Suprapubic skin (tissue), 4 donors: Measurements from ENCODE around the gene DOC2A. TPM values are rescaled to one million over a fixed set of nuclear protein-coding genes. Genes with fewer than 3 reads are reported as not detected.

Experiments used
- DNase-seq, 2 donors: peaks; one replicate each; pipeline ENCODE4 v3.0.0-alpha.2; 2019; ENCODE audit warnings: low spot score in 2 of 2
- H3K27ac ChIP-seq: fragments of 200-600 bp; sonication (generic); one replicate; pipeline ENCODE4 v1.5.1; 2019
- H3K27me3 ChIP-seq: fragments of 200-600 bp; sonication (generic); one replicate; pipeline ENCODE4 v1.5.1; 2019
- H3K36me3 ChIP-seq: fragments of 200-600 bp; sonication (generic); one replicate; pipeline ENCODE4 v1.5.1; 2019
- H3K4me1 ChIP-seq: fragments of 200-600 bp; sonication (generic); one replicate; pipeline ENCODE4 v1.5.1; 2019
- H3K4me3 ChIP-seq: fragments of 200-600 bp; sonication (generic); one replicate; pipeline ENCODE4 v1.5.1; 2019; ENCODE audit warnings: mild to moderate bottlenecking
- H3K9me3 ChIP-seq: fragments of 200-600 bp; sonication (generic); one replicate; pipeline ENCODE4 v1.5.1; 2019
- EP300 ChIP-seq: sonication (generic); formaldehyde crosslinking; IDR thresholded peaks from one replicate; pipeline ENCODE4 v1.6.1; 2017; ENCODE audit warnings: antibody characterized with exemption
- POLR2A ChIP-seq, 2 donors: fragments of 450-650 bp; IDR thresholded peaks; one replicate each; pipeline ENCODE4 v1.6.1; 2017; ENCODE audit warnings: antibody characterized with exemption in 2 of 2, mild to moderate bottlenecking in 2 of 2, moderate library complexity in 2 of 2
- POLR2AphosphoS5 ChIP-seq, 3 donors: sonication (generic); formaldehyde crosslinking; IDR thresholded peaks; one replicate each; pipeline ENCODE4 v1.6.1; 2017; ENCODE audit warnings: antibody characterized with exemption in 3 of 3
- WGBS: methylation state at CpG from one replicate; pipeline ENCODE4 v1.1.5; 2018; 5-methylcytosine and 5-hydroxymethylcytosine counted together
- total RNA-seq, 4 donors: library from RNA; depleted of rRNA; stranded (reverse); fragments of >200 nt; gene quantifications; one replicate each; pipeline ENCODE4 v1.1.0, GENCODE V29; 2016
- TF ChIP-seq, protein P1 (sequence below), 2 donors: fragments of 200-600 bp in 1 of 2; fragments of 450-650 bp in 1 of 2; sonication (generic) in 1 of 2; IDR thresholded peaks; one replicate each; pipeline ENCODE4 v1.5.1; 2016 to 2019; ENCODE audit warnings: antibody characterized with exemption in 2 of 2, mild to moderate bottlenecking in 1 of 2, moderate library complexity in 1 of 2

Gene DOC2A
- total RNA-seq, 4 donors from 2014 or later: 0.42 TPM; not detected in 3

DNA sequence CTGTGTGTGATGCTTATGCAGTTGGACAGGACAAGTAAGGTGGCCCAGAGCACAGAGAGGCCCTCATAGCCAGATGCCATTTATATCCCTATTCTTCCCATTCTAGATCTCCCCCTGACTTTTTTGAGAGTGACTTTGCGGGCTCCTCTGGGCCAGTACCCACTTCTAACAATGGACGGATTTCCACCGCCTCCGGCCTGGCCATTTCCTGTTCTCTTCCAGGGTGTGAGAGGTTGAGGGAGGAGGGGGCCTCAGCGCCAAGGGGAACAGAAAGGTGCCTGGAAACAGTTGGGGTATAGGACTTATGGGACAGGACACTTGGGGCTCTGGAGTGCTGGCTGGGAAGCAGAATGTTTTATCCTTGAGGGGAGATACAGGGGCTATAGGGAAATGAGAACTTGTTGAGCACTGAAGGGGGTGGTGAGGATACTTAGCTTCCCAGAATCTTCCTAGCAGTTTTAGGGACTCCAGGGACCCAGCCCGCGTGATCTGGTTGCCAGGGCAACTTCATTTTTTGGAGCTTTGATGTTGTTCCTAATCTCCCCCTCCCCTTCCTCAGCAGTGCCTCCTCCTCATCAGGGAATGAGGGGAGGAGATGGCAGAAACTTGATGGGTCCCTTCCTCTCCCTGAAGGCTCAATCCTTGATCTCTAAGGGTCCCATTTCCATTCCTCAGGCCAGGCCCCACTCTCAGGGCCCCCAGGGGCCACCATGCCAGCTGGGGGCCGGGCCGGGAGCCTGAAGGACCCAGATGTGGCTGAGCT, 33.6 kb downstream of the DOC2A start:
- no peak for TF ChIP-seq POLR2A (IDR thresholded peaks at IDR 0.05)
- H3K27ac ChIP-seq: peak overlapping the region; percentile 46
- H3K27me3 ChIP-seq: no peaks in the 10 kb centered on the region
- 74% methylated on average over 9 of the region's 9 CpGs for WGBS
- peaks cover 47% of the 10 kb centered on the region for H3K4me1 ChIP-seq
- no peaks in the 10 kb centered on the region for H3K9me3 ChIP-seq
- no peak for DNase-seq
- H3K4me3 ChIP-seq: peak overlapping the region; percentile 96
- peaks cover 52% of the 10 kb centered on the region for H3K36me3 ChIP-seq

DNA sequence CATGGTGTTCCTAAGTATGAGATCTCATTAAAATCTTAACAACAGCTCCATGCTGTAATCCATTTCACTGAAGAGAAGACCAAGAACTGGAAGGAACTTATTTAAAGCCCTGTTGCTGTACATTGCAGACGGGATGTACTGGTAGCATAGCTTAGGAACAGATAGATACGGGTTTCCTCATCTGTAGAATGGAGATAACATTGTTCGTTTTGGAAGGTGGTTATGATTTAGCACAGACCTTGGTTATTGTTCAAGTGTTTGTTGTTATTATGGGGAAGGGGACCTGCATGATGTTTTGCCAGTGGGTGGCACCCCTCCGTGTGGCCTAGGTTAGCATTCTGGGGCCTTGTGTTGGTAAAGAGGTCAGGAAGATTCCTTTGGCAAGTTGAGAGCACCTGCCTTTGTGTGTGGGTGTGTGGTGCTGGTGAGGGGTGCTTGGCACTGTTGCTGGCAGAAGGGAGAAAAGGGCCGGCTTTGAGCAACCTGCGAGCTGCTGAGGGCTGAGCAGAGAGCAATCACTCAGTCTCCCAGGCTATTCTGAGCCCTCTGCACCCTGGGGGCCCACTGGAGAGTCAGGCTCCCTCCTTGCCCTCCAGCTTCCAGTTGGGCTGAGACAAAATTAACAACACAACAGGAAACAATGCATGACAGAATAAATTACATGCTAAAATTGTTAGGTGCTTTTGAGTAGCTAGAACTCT, 34.9 kb downstream of the DOC2A start:
- TF ChIP-seq, protein P1, sequence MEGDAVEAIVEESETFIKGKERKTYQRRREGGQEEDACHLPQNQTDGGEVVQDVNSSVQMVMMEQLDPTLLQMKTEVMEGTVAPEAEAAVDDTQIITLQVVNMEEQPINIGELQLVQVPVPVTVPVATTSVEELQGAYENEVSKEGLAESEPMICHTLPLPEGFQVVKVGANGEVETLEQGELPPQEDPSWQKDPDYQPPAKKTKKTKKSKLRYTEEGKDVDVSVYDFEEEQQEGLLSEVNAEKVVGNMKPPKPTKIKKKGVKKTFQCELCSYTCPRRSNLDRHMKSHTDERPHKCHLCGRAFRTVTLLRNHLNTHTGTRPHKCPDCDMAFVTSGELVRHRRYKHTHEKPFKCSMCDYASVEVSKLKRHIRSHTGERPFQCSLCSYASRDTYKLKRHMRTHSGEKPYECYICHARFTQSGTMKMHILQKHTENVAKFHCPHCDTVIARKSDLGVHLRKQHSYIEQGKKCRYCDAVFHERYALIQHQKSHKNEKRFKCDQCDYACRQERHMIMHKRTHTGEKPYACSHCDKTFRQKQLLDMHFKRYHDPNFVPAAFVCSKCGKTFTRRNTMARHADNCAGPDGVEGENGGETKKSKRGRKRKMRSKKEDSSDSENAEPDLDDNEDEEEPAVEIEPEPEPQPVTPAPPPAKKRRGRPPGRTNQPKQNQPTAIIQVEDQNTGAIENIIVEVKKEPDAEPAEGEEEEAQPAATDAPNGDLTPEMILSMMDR (IDR thresholded peaks at IDR 0.05): no peak
- no peak for TF ChIP-seq EP300
- TF ChIP-seq POLR2A (IDR thresholded peaks at IDR 0.05): no peak
- TF ChIP-seq POLR2AphosphoS5 (IDR thresholded peaks at IDR 0.05): no peak
- peak overlapping the region; percentile 40 for H3K27ac ChIP-seq
- H3K4me1 ChIP-seq: peaks cover 47% of the 10 kb centered on the region
- peaks cover 45% of the 10 kb centered on the region for H3K36me3 ChIP-seq
- peak overlapping the region; percentile 96 for H3K4me3 ChIP-seq
- no peaks in the 10 kb centered on the region for H3K9me3 ChIP-seq
- 21% methylated on average over 6 of the region's 6 CpGs for whole genome bisulfite sequencing
- no peak for DNase-seq
- H3K27me3 ChIP-seq: no peaks in the 10 kb centered on the region

DNA sequence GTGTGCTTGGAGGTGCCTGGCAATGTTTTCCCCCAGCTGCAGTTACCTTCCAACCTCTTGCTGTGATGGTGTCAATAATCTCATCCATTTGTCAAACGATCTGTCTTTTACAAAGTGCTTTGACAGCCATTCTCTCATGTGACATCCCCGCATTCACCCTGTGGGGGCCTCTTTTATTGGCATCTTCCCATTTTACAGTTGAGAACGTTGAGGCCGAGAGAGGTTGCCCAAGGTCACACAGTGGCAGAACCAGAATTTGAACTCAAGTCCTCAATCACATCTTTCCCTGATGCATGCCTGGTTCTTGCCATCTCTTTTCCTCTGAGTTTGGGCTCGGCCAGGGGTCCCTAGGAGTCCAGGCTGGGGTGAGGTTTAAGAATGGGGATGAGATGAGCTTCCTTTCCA, 35.7 kb downstream of the DOC2A start:
- TF ChIP-seq, protein P1 (IDR thresholded peaks at IDR 0.05): no peak
- TF ChIP-seq POLR2A (IDR thresholded peaks at IDR 0.05) (no peak), EP300 (no peak), POLR2AphosphoS5 (IDR thresholded peaks at IDR 0.05) (no peak)
- 53% methylated on average over 5 of the region's 5 CpGs for WGBS
- Histone ChIP-seq H3K4me1 (peaks cover 47% of the 10 kb centered on the region), H3K36me3 (peaks cover 42% of the 10 kb centered on the region), H3K27ac (peak overlapping the region; percentile 40), H3K27me3 (no peaks in the 10 kb centered on the region), H3K4me3 (peak overlapping the region; percentile 96), H3K9me3 (no peaks in the 10 kb centered on the region)
- DNase-seq: no peak

DNA sequence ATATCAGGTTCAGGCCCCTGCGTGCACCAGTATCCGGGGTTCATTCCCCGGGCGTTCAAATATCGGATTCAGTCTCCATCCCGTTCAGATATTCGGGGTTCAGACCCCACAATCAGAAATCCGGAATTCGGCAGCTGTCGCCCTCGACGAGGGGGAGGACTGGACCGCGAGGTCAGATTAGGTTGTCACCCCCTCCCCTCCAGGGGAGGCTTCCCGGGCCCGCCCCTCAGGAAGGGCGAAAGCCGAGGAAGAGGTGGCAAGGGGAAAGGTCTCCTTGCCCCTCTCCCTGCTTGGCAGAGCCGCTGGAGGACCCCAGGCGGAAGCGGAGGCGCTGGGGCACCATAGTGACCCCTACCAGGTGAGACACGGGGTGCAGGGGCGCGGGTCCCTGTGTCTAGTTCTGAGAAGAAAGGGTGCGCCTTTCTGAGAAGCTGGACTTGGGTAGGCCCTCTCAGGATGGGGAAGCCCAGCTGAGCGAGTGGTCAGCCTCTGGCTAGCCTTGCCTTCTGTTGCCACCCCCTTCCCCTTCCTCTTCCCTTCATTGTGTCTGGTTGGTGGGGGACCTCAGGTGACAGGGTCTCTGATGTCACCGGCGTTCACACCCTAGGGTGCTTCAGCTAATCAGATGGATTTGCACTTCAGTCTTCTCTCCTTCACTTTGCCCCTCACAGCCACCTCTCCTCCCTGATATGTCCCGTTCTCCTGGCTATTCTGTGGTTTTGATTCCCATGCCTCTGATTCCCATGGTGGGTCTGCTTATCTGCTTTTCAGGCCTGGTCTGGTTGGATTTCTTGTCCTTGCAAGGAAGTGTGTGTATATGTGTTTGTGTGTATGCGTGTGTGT, 36.3 kb downstream of the DOC2A start:
- Histone ChIP-seq H3K27me3 (no peaks in the 10 kb centered on the region), H3K36me3 (peaks cover 42% of the 10 kb centered on the region), H3K4me3 (peak overlapping the region; percentile 96), H3K4me1 (peaks cover 47% of the 10 kb centered on the region), H3K9me3 (no peaks in the 10 kb centered on the region), H3K27ac (peak overlapping the region; percentile 95)
- 4% methylated on average over 24 of the region's 31 CpGs for WGBS
- TF ChIP-seq POLR2A (IDR thresholded peaks at IDR 0.05) (no peak), POLR2AphosphoS5 (IDR thresholded peaks at IDR 0.05) (no peak), EP300 (no peak)
- TF ChIP-seq, protein P1 (IDR thresholded peaks at IDR 0.05): no peak
- peak in 1 of 2 donors; percentile 70 for DNase-seq

DNA sequence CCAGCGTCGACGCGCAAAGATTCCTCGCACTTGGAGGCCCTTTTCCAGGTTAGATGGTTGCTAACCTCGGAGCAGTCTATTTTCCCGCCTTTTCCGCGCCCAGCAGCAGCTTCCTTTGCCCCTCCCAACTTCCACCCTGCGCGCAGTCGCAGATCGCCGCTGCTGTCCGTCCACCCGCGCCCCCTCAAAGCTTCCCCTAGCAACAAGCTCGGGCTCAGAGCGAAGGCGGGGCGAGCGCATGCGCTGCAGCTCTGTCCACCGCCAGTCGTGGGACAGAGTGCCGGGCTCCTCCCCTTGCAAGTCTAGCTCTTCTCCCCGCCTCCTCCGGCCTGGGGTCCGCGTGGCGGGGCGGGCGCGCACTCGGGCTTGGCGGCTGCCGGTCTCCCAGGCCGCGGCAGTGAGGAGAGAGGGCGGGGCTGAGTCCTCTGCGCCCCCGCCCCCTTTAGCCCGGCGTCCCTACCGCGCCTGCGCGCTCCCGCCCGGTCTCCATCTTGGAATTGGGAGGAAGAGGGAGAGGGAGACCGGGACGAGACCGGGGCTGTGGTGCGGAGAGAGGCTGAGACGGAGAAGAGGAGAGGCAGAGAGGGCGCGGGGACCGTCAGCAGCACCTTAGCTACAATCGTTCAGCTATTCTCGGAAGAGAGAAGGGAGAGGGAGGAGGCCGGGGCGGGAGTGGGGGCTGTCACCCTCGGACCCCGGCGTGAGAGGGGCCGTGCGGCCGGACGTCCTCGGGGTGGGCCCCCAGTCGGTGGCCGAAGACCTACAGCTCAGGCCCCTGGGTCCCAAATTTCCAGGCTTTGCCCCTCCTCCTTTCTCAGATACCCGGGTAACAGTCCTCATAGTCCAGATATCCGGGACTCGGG, 37.2 kb downstream of the DOC2A start, which contains the start of gene TAOK2:
Gene TAOK2, plus strand, starts transcription at position 485 of the 863 bp plus-strand sequence. CDS start 3,905 bp downstream, outside the sequence.
- peak; percentile 98 to 99 for DNase-seq
- TF ChIP-seq POLR2A (IDR thresholded peaks at IDR 0.05) (peak in 1 of 2 donors; percentile 69), EP300 (no peak), POLR2AphosphoS5 (IDR thresholded peaks at IDR 0.05) (peak in 2 of 3 donors; percentile 67)
- Histone ChIP-seq H3K4me1 (peaks cover 47% of the 10 kb centered on the region), H3K27me3 (no peaks in the 10 kb centered on the region), H3K27ac (peak within 1 kb of the TSS; percentile 95), H3K9me3 (no peaks in the 10 kb centered on the region), H3K36me3 (peaks cover 42% of the 10 kb centered on the region), H3K4me3 (peak within 1 kb of the TSS; percentile 96)
- WGBS: 3% methylated on average over 51 of the region's 75 CpGs
